Endometrial microvascular endothelial cells (primary cell): ENCODE data around the gene CELA2A. TPM values are rescaled to one million over a fixed set of nuclear protein-coding genes. Genes with fewer than 3 reads are reported as not detected.

ENCODE experiments used
- in situ Hi-C: cut with HindIII; loops from 2 replicates; pipeline ENCODE4 v1.10.0; 2017; ENCODE audit warnings: low sequenced_read_pairs, low pct_unique_long_range_greater_than_20kb; ENCODE audit errors: inconsistent ontology term
- total RNA-seq: library from RNA; depleted of rRNA; stranded (reverse); fragments of >200 nt; gene quantifications from one replicate; pipeline ENCODE4 v1.2.3, GENCODE V29; 2015; ENCODE audit errors: inconsistent ontology term

The CELA2A gene
- total RNA-seq: not detected

- in situ Hi-C loops: no loop called here
These were observed at the start of gene CELA2A for GRCh38 chr1:15456313-15456954. Gene CELA2A, plus strand, starts transcription at chr1:15456732. Its CDS starts 22 bp downstream, at chr1:15456754.

GRCh38 chr1:15407580-15407979, 49.0 kb upstream of the CELA2A start:
- in situ Hi-C loops: loop anchor here (25.0 kb wide), 1 partner anchor 295 kb away; no protein-coding TSS in a partner anchor

GRCh38 chr1:15408890-15409387, 47.6 kb upstream of the CELA2A start:
- in situ Hi-C loops: loop anchor here (25.0 kb wide), 1 partner anchor 297 kb away; no protein-coding TSS in a partner anchor

- in situ Hi-C loops: loop anchor here (10.0 to 25.0 kb wide), 2 partner anchors 75 to 297 kb away; no protein-coding TSS in a partner anchor
These were observed 46.9 kb upstream of the CELA2A start, which contains the start of gene EFHD2 for GRCh38 chr1:15409388-15410222. Gene EFHD2, plus strand, starts transcription at chr1:15409888. Its CDS starts 84 bp downstream, at chr1:15409972.

- in situ Hi-C loops: loop anchor here (10.0 to 25.0 kb wide), 2 partner anchors 76 to 298 kb away; no protein-coding TSS in a partner anchor
These were observed 46.2 kb upstream of the CELA2A start for GRCh38 chr1:15410223-15410883.

GRCh38 chr1:15410884-15411245, 45.7 kb upstream of the CELA2A start:
- in situ Hi-C loops: loop anchor here (10.0 to 25.0 kb wide), 2 partner anchors 76 to 299 kb away; no protein-coding TSS in a partner anchor

GRCh38 chr1:15411593-15412137, 44.9 kb upstream of the CELA2A start:
- in situ Hi-C loops: loop anchor here (10.0 to 25.0 kb wide), 2 partner anchors 77 to 299 kb away; no protein-coding TSS in a partner anchor

- in situ Hi-C loops: loop anchor here (10.0 to 25.0 kb wide), 2 partner anchors 77 to 300 kb away; no protein-coding TSS in a partner anchor
These were observed 44.2 kb upstream of the CELA2A start for GRCh38 chr1:15412175-15412800.

- in situ Hi-C loops: loop anchor here (10.0 to 25.0 kb wide), 2 partner anchors 78 to 301 kb away; no protein-coding TSS in a partner anchor
These were observed 43.7 kb upstream of the CELA2A start for GRCh38 chr1:15412843-15413242.

- in situ Hi-C loops: loop anchor here (10.0 to 25.0 kb wide), 2 partner anchors 79 to 302 kb away; no protein-coding TSS in a partner anchor
These were observed 42.7 kb upstream of the CELA2A start for GRCh38 chr1:15413563-15414444.

- in situ Hi-C loops: loop anchor here (10.0 to 25.0 kb wide), 2 partner anchors 80 to 302 kb away; no protein-coding TSS in a partner anchor
These were observed 42.0 kb upstream of the CELA2A start for GRCh38 chr1:15414445-15414983.

- in situ Hi-C loops: loop anchor here (10.0 to 25.0 kb wide), 2 partner anchors 82 to 305 kb away; no protein-coding TSS in a partner anchor
These were observed 39.2 kb upstream of the CELA2A start for GRCh38 chr1:15417059-15417934.

- in situ Hi-C loops: loop anchor here (10.0 to 25.0 kb wide), 2 partner anchors 84 to 307 kb away; no protein-coding TSS in a partner anchor
These were observed 37.6 kb upstream of the CELA2A start for GRCh38 chr1:15418806-15419515.

GRCh38 chr1:15420853-15421465, 35.6 kb upstream of the CELA2A start:
- in situ Hi-C loops: loop anchor here (25.0 kb wide), 1 partner anchor 309 kb away; no protein-coding TSS in a partner anchor
